SK-N-MC (cell line): ENCODE results near the gene CALHM5.

Experiments used
- DNase-seq: peaks from one replicate; pipeline ENCODE4 v3.0.0-alpha.2; 2011; ENCODE audit warnings: low read depth, low spot score
- H3K27ac ChIP-seq: fragments of 200-600 bp; sonication (generic); 2 replicates; pipeline ENCODE4 v1.5.1; 2016; ENCODE audit warnings: mixed run types
- H3K36me3 ChIP-seq: fragments of 200-600 bp; sonication (generic); 2 replicates; pipeline ENCODE4 v1.6.1; 2017; ENCODE audit warnings: antibody characterized with exemption, low read length, mixed read lengths; ENCODE audit not compliant: insufficient read depth
- H3K4me3 ChIP-seq: fragments of 200-600 bp; sonication (generic); 2 replicates; pipeline ENCODE4 v1.5.1; 2016
- H3K9ac ChIP-seq: fragments of 200-600 bp; sonication (generic); 2 replicates; pipeline ENCODE4 v1.8.0; 2017; ENCODE audit warnings: mixed run types, mixed read lengths; ENCODE audit not compliant: insufficient read length
- H3K9me3 ChIP-seq: fragments of 200-600 bp; sonication (generic); 2 replicates; pipeline ENCODE4 v1.6.1; 2017; ENCODE audit warnings: low read depth, mild to moderate bottlenecking, antibody characterized with exemption, low read length, moderate library complexity, mixed read lengths
- EZH2 ChIP-seq: fragments of 200-600 bp; sonication (generic); IDR thresholded peaks from one replicate; pipeline ENCODE4 v1.6.1; 2017; ENCODE audit warnings: antibody characterized with exemption
- FOXP2 ChIP-seq: optimal IDR thresholded peaks from 2 replicates; pipeline ENCODE3; 2011; ENCODE audit warnings: mild to moderate bottlenecking, moderate library complexity; ENCODE audit not compliant: insufficient read depth; ENCODE audit errors: extremely low read length, control extremely low read depth
- POLR2AphosphoS5 ChIP-seq: IDR thresholded peaks from 2 replicates; pipeline ENCODE4 v1.6.1; 2012; ENCODE audit warnings: mild to moderate bottlenecking, low read depth, low read length, borderline replicate concordance

The CALHM5 gene

GRCh38 chr6:116511424-116512110, at the start of gene CALHM5:
TSS of gene CALHM5 (plus strand) at chr6:116511639. CDS start at chr6:116511697, 58 bp downstream.
- no peak for TF ChIP-seq FOXP2
- no peak for TF ChIP-seq EZH2
- TF ChIP-seq POLR2AphosphoS5, result no peak
- peak within 1 kb of the TSS; percentile 45; the same call in 1 of the 2 replicates for H3K4me3 ChIP-seq
- no peak for DNase-seq
- H3K9me3 ChIP-seq, result no peaks in the 10 kb centered on the region
- peak within 1 kb of the TSS; percentile 0; the same call in 1 of the 2 replicates for H3K27ac ChIP-seq
- no peak within 1 kb of the TSS for H3K9ac ChIP-seq
- no peaks in the 10 kb centered on the region for H3K36me3 ChIP-seq

GRCh38 chr6:116461932-116462885, 49.2 kb upstream of the CALHM5 start:
- Histone ChIP-seq H3K9ac (no peak overlapping the region), H3K4me3 (no peak overlapping the region), H3K36me3 (no peaks in the 10 kb centered on the region), H3K27ac (no peak overlapping the region), H3K9me3 (no peaks in the 10 kb centered on the region)
- no peak for TF ChIP-seq POLR2AphosphoS5
- no peak for TF ChIP-seq FOXP2
- no peak for TF ChIP-seq EZH2
- DNase-seq, result no peak

DNA sequence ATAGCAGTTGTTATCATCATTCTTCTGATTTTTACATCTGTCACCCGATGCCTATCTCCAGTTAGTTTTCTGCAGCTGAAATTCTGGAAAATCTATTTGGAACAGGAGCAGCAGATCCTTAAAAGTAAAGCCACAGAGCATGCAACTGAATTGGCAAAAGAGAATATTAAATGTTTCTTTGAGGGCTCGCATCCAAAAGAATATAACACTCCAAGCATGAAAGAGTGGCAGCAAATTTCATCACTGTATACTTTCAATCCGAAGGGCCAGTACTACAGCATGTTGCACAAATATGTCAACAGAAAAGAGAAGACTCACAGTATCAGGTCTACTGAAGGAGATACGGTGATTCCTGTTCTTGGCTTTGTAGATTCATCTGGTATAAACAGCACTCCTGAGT, 48.1 kb upstream of the CALHM5 start:
- H3K36me3 ChIP-seq, result no peaks in the 10 kb centered on the region
- H3K9ac ChIP-seq, result no peak overlapping the region

DNA sequence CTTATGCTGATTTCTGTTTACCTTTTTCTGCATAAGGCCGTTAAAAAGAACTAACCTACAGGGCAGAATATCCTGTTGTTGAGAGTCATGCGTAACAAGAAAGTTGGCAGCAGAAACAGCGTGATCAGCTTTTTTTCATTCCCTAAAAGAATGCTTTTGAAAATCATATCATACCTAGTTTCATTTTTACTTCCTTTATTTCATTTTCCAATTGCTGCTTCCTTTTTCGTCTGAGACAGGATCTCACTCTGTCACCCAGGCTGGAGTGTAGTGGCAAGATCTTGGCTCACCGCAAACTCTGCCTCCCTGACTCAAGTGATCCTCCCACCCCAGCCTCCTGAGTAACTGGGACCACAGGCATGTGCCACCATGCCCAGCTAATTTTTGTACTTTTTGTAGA, 46.2 kb upstream of the CALHM5 start:
- Histone ChIP-seq H3K4me3 (no peak overlapping the region), H3K27ac (no peak overlapping the region), H3K9me3 (no peaks in the 10 kb centered on the region), H3K9ac (no peak overlapping the region), H3K36me3 (no peaks in the 10 kb centered on the region)
- DNase-seq, result no peak
- TF ChIP-seq POLR2AphosphoS5, result no peak
- TF ChIP-seq EZH2, result no peak
- TF ChIP-seq FOXP2, result no peak

More for the DNA sequence above, 48.1 kb upstream of the CALHM5 start:
- no peak for DNase-seq
- Histone ChIP-seq H3K4me3 (no peak overlapping the region), H3K9me3 (no peaks in the 10 kb centered on the region), H3K27ac (no peak overlapping the region)
- TF ChIP-seq POLR2AphosphoS5 (no peak), EZH2 (no peak), FOXP2 (no peak)

DNA sequence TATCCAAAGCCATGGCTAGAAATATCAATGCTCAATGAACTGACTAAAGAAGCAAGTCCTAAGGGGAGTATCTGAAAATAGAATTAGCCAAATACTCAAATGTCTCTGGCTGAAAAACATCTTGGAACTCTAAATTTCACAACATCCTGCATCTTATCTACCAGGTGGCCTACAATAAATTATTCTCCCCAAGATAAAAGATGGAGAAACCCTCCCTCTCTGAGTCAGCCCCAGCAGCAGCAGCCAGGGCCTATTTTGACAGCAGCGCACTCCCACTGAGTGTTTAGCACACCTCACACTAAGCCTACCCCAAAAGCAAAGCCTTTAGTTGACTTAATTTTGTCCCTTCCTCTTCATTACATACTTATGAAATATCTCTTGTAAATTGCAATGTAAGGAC, 44.3 kb upstream of the CALHM5 start:
- Histone ChIP-seq H3K27ac (no peak overlapping the region), H3K36me3 (no peaks in the 10 kb centered on the region), H3K4me3 (no peak overlapping the region), H3K9ac (no peak overlapping the region), H3K9me3 (no peaks in the 10 kb centered on the region)
- TF ChIP-seq POLR2AphosphoS5, result no peak
- no peak for TF ChIP-seq FOXP2
- no peak for TF ChIP-seq EZH2
- no peak for DNase-seq

GRCh38 chr6:116467514-116467913, 43.9 kb upstream of the CALHM5 start:
- Histone ChIP-seq H3K4me3 (no peak overlapping the region), H3K27ac (no peak overlapping the region), H3K36me3 (no peaks in the 10 kb centered on the region), H3K9me3 (no peaks in the 10 kb centered on the region), H3K9ac (no peak overlapping the region)
- TF ChIP-seq FOXP2 (no peak), EZH2 (no peak), POLR2AphosphoS5 (no peak)
- DNase-seq, result no peak

DNA sequence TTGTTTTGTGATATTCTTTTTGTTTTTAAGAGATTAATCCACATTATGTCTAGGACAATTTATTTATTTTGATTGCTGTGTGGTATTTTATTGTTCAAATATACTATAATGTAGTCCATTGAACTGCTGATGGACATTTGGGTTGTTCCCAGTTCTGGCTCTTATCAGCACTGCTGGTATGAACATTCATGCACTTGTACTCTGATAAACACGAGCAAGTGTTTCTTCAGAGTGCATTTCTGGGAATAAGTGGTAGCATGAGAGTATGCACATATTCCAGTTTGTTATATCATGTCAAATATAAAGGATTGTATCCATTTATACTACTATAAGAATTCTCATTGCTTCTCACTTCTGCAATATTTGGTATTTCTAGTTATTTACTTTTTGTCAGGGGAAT, 43.1 kb upstream of the CALHM5 start:
- Histone ChIP-seq H3K9me3 (no peaks in the 10 kb centered on the region), H3K4me3 (no peak overlapping the region), H3K27ac (no peak overlapping the region), H3K36me3 (no peaks in the 10 kb centered on the region), H3K9ac (no peak overlapping the region)
- DNase-seq, result no peak
- TF ChIP-seq EZH2, result no peak
- no peak for TF ChIP-seq FOXP2
- TF ChIP-seq POLR2AphosphoS5, result no peak

GRCh38 chr6:116471531-116471930, 39.9 kb upstream of the CALHM5 start:
- DNase-seq, result no peak
- H3K9me3 ChIP-seq, result no peaks in the 10 kb centered on the region
- no peak overlapping the region for H3K27ac ChIP-seq
- H3K4me3 ChIP-seq, result no peak overlapping the region
- TF ChIP-seq EZH2 (no peak), FOXP2 (no peak), POLR2AphosphoS5 (no peak)
- no peaks in the 10 kb centered on the region for H3K36me3 ChIP-seq
- H3K9ac ChIP-seq, result no peak overlapping the region
